GM12874 (cell line): ENCODE data around the gene TTLL3.

Experiments used
- CTCF ChIP-seq: IDR thresholded peaks from 2 replicates; pipeline ENCODE4 v1.5.1; 2011; ENCODE audit warnings: low read depth, mild to moderate bottlenecking, control low read depth, low read length, moderate library complexity; ENCODE audit not compliant: insufficient read depth

The TTLL3 gene

GRCh38 chr3:9778143-9779074 lies 31.7 kb upstream of the TTLL3 start:
- no peak for TF ChIP-seq CTCF

GRCh38 chr3:9779075-9779593 lies 30.9 kb upstream of the TTLL3 start:
- no peak for TF ChIP-seq CTCF

- TF ChIP-seq CTCF = no peak
Measured at GRCh38 chr3:9779721-9780457, 30.2 kb upstream of the TTLL3 start.

GRCh38 chr3:9780458-9780812 lies 29.6 kb upstream of the TTLL3 start:
- TF ChIP-seq CTCF = no peak

- TF ChIP-seq CTCF = no peak
Measured at GRCh38 chr3:9780910-9781309, 29.2 kb upstream of the TTLL3 start.

- no peak for TF ChIP-seq CTCF
Measured at GRCh38 chr3:9781551-9781950, 28.5 kb upstream of the TTLL3 start.

GRCh38 chr3:9781978-9782603 lies 28.0 kb upstream of the TTLL3 start:
- no peak for TF ChIP-seq CTCF
